ENCODE results near the gene ATRN. TPM values are rescaled to one million over a fixed set of nuclear protein-coding genes. Genes with fewer than 3 reads are reported as not detected.

ATRN gene
- total and polyA plus RNA-seq, 2 donors (not counting 3 experiments of a cell fraction or from before 2014, with no cell fraction given): 32.3 to 33.1 TPM

GRCh38 chr20:3592931-3593330 is 122.1 kb downstream of the ATRN start:
- Histone ChIP-seq H3K9ac (replicated peaks; ENCODE audit: extremely low read depth, insufficient read depth, low read length) (no peak overlapping the region), H2AFZ (ENCODE audit: low read depth, low read length) (no peak overlapping the region), H3K9me3 (replicated peaks; ENCODE audit: control insufficient read depth, insufficient read depth, low read length) (no peaks in the 10 kb centered on the region), H3K79me2 (ENCODE audit: control insufficient read depth, insufficient read depth, low read length) (no peaks in the 10 kb centered on the region), H4K20me1 (replicated peaks; ENCODE audit: control insufficient read depth, extremely low read depth, insufficient read depth, low read length) (no peaks in the 10 kb centered on the region), H3K36me3 (ENCODE audit: control insufficient read depth in 2 of 2, extremely low read depth in 1 of 2, insufficient read depth in 2 of 2, low read length in 2 of 2) (peaks cover 7 to 11% of the 10 kb centered on the region in 2 experiments), H3K9me1 (replicated peaks; ENCODE audit: control insufficient read depth, extremely low read depth, insufficient read depth, low read length) (no peaks in the 10 kb centered on the region), H3K4me3 (replicated peaks in 1 of 3; ENCODE audit: insufficient read depth in 1 of 3, low read depth in 1 of 3, low read length in 3 of 3) (no peak overlapping the region), H3K27ac (ENCODE audit: insufficient read depth, low read depth, low read length) (no peak overlapping the region), H3K4me2 (ENCODE audit: insufficient read depth, low read length) (no peak overlapping the region), H3K27me3 (ENCODE audit: control insufficient read depth in 2 of 2, insufficient read depth in 2 of 2, low read length in 2 of 2) (no peaks in the 10 kb centered on the region), H3K4me1 (ENCODE audit: control insufficient read depth, extremely low read depth, insufficient read depth, low read length) (no peaks in the 10 kb centered on the region)
- POLR2A ChIA-PET: no interaction called here
- FAIRE-seq (no peak), DNase-seq (ENCODE audit: low read depth, low spot score) (no peak)
- intact Hi-C loops (cut with micrococcal nuclease): no loop called here
- no TSS peak for BruUV-seq (replicated peaks)
- CTCF ChIA-PET: no interaction called here
- no peak for TF ChIP-seq FOS (IDR thresholded peaks at IDR 0.05; ENCODE audit: borderline replicate concordance, insufficient read depth, low read length)
- TF ChIP-seq POLR2A (IDR thresholded peaks at IDR 0.05; ENCODE audit: low read depth, low read length): no peak
- TF ChIP-seq JUN (IDR thresholded peaks at IDR 0.05; ENCODE audit: borderline replicate concordance, insufficient read depth, insufficient read length, low read depth): no peak
- no peak for TF ChIP-seq POLR2AphosphoS5 (IDR thresholded peaks at IDR 0.05; ENCODE audit: insufficient read depth, low read depth, low read length)
- no peak for TF ChIP-seq GATA2 (IDR thresholded peaks at IDR 0.05; ENCODE audit: insufficient read depth, insufficient read length, low read depth, low read length)
- TF ChIP-seq, protein P1, sequence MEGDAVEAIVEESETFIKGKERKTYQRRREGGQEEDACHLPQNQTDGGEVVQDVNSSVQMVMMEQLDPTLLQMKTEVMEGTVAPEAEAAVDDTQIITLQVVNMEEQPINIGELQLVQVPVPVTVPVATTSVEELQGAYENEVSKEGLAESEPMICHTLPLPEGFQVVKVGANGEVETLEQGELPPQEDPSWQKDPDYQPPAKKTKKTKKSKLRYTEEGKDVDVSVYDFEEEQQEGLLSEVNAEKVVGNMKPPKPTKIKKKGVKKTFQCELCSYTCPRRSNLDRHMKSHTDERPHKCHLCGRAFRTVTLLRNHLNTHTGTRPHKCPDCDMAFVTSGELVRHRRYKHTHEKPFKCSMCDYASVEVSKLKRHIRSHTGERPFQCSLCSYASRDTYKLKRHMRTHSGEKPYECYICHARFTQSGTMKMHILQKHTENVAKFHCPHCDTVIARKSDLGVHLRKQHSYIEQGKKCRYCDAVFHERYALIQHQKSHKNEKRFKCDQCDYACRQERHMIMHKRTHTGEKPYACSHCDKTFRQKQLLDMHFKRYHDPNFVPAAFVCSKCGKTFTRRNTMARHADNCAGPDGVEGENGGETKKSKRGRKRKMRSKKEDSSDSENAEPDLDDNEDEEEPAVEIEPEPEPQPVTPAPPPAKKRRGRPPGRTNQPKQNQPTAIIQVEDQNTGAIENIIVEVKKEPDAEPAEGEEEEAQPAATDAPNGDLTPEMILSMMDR (IDR thresholded peaks at IDR 0.05; ENCODE audit: extremely low read depth in 1 of 2, insufficient read depth in 1 of 2, low read depth in 1 of 2, low read length in 2 of 2): no peak
- no peak for TF ChIP-seq EZH2 (IDR thresholded peaks at IDR 0.05; ENCODE audit: borderline replicate concordance, low read depth, low read length, severe bottlenecking)
- TF ChIP-seq, protein P2, sequence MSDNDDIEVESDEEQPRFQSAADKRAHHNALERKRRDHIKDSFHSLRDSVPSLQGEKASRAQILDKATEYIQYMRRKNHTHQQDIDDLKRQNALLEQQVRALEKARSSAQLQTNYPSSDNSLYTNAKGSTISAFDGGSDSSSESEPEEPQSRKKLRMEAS (IDR thresholded peaks at IDR 0.05; ENCODE audit: insufficient read depth, insufficient read length): no peak
- TF ChIP-seq MYC (IDR thresholded peaks at IDR 0.05; ENCODE audit: low read depth, low read length): no peak
- dilution Hi-C loops (cut with MboI; ENCODE audit: extremely low pct_ligation_motif_present, low sequenced_read_pairs): no loop called here
